Trophoblast cell (in vitro differentiated cells and primary cell): ENCODE data around the gene ADAMTSL5.
"Not testable (repeated sequence)": the region's sequence is repeated elsewhere in the genome, so short reads cannot be mapped to it uniquely, and the experiment has no call there.

Source experiments
- DNase-seq, 2 donors: peaks; one replicate each; pipeline ENCODE4 v3.0.0-alpha.2; 2016
- H2AFZ ChIP-seq: 2 replicates; pipeline ENCODE4 v1.6.1; 2013; ENCODE audit warnings: low read length, moderate library complexity, mild to moderate bottlenecking; ENCODE audit not compliant: insufficient read depth, poor library complexity
- H2AK5ac ChIP-seq: 2 replicates; pipeline ENCODE4 v1.6.1; 2013; ENCODE audit warnings: mild to moderate bottlenecking, low read length
- H2BK120ac ChIP-seq: 2 replicates; pipeline ENCODE4 v1.6.1; 2013; ENCODE audit warnings: low read length, mild to moderate bottlenecking, moderate library complexity; ENCODE audit not compliant: insufficient read depth, poor library complexity
- H2BK12ac ChIP-seq: 2 replicates; pipeline ENCODE4 v1.6.1; 2013; ENCODE audit warnings: mild to moderate bottlenecking, low read length, moderate library complexity
- H2BK5ac ChIP-seq: 2 replicates; pipeline ENCODE4 v1.6.1; 2013; ENCODE audit warnings: low read length, low read depth, moderate library complexity, mild to moderate bottlenecking; ENCODE audit not compliant: poor library complexity
- H3K14ac ChIP-seq: 2 replicates; pipeline ENCODE4 v1.6.1; 2013; ENCODE audit warnings: mild to moderate bottlenecking, low read length
- H3K18ac ChIP-seq: 2 replicates; pipeline ENCODE4 v1.6.1; 2013; ENCODE audit warnings: mild to moderate bottlenecking, low read length
- H3K23ac ChIP-seq: 2 replicates; pipeline ENCODE4 v1.6.1; 2013; ENCODE audit warnings: low read length
- H3K27ac ChIP-seq: 2 replicates; pipeline ENCODE4 v1.5.1; 2013; ENCODE audit warnings: low read depth, mild to moderate bottlenecking, inconsistent platforms, low read length, moderate library complexity
- H3K27me3 ChIP-seq: 2 replicates; pipeline ENCODE4 v1.6.1; 2013; ENCODE audit warnings: inconsistent platforms, mild to moderate bottlenecking, low read length, moderate library complexity; ENCODE audit not compliant: insufficient read depth
- H3K36me3 ChIP-seq, 2 experiments: 1 replicate in 1 of 2; 2 replicates in 1 of 2; pipeline ENCODE4 v1.6.1; 2013; ENCODE audit warnings: low read length in 2 of 2, mild to moderate bottlenecking in 2 of 2, moderate library complexity in 1 of 2; ENCODE audit not compliant: insufficient read depth in 2 of 2, control insufficient read depth in 1 of 2
- H3K4ac ChIP-seq: 2 replicates; pipeline ENCODE4 v1.6.1; 2013; ENCODE audit warnings: low read depth, mild to moderate bottlenecking, low read length, moderate library complexity
- H3K4me1 ChIP-seq, 2 experiments: 1 replicate in 1 of 2; 2 replicates in 1 of 2; pipeline ENCODE4 v1.6.1; 2013; ENCODE audit warnings: low read length in 2 of 2, mild to moderate bottlenecking in 2 of 2, moderate library complexity in 1 of 2; ENCODE audit not compliant: insufficient read depth in 2 of 2, control insufficient read depth in 1 of 2
- H3K4me2 ChIP-seq: 2 replicates; pipeline ENCODE4 v1.6.1; 2013; ENCODE audit warnings: inconsistent platforms, mild to moderate bottlenecking, low read length, moderate library complexity
- H3K4me3 ChIP-seq: 2 replicates; pipeline ENCODE4 v1.5.1; 2013; ENCODE audit warnings: mild to moderate bottlenecking, low read depth, low read length, inconsistent platforms
- H3K79me1 ChIP-seq: one replicate; pipeline ENCODE4 v1.6.1; 2013; ENCODE audit warnings: low read length
- H3K79me2 ChIP-seq: 2 replicates; pipeline ENCODE4 v1.6.1; 2013; ENCODE audit warnings: low read length, mild to moderate bottlenecking; ENCODE audit not compliant: control insufficient read depth, insufficient read depth, poor library complexity
- H3K9ac ChIP-seq: 2 replicates; pipeline ENCODE4 v1.6.1; 2013; ENCODE audit warnings: mild to moderate bottlenecking, low read length
- H3K9me3 ChIP-seq: 2 replicates; pipeline ENCODE4 v1.6.1; 2013; ENCODE audit warnings: low read depth, mild to moderate bottlenecking, control low read depth, inconsistent platforms, low read length; ENCODE audit not compliant: insufficient read depth
- H4K12ac ChIP-seq: 2 replicates; pipeline ENCODE4 v1.6.1; 2013; ENCODE audit warnings: low read depth, mild to moderate bottlenecking, low read length, moderate library complexity
- H4K8ac ChIP-seq: 2 replicates; pipeline ENCODE4 v1.6.1; 2013; ENCODE audit warnings: low read depth, mild to moderate bottlenecking, low read length, moderate library complexity
- H4K91ac ChIP-seq: one replicate; pipeline ENCODE4 v1.6.1; 2013; ENCODE audit warnings: low read depth, mild to moderate bottlenecking, low read length, moderate library complexity
- WGBS: extraction: QIAGEN DNeasy Blood & Tissue Kit; methylation state at CpG from one replicate; pipeline ENCODE4 v1.1.7; 2013; ENCODE audit warnings: missing lambda C conversion rate; ENCODE audit not compliant: insufficient read length, insufficient coverage; ENCODE audit errors: extremely low coverage; 5-methylcytosine and 5-hydroxymethylcytosine counted together

ADAMTSL5 gene

DNA sequence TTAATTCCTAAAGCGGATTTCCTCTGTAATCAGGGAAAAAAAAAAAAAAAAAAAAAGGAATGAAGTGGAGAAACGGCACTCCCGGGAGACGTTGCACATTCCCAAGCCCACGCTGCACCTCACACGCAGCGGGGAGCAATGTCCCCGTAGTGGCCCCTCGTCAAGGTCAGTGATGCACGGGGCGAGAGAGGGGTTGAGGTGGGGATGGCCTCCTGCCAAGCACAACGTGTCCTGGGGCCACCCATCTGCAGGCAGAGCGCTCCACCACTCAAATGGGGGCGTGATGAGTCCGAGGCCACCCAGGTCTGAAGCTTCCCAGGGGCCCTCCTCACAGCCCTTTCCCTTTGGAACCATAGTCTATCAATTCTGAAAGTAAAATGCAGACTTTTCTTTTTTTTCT, 26.2 kb upstream of the ADAMTSL5 start:
- Histone ChIP-seq H3K27ac (no peak overlapping the region), H3K79me1 (no peaks in the 10 kb centered on the region), H4K12ac (no peak overlapping the region), H4K8ac (no peak overlapping the region), H3K18ac (no peak overlapping the region), H3K9ac (no peak overlapping the region), H2AFZ (no peak overlapping the region), H3K23ac (no peak overlapping the region), H3K14ac (no peak overlapping the region), H3K79me2 (no peaks in the 10 kb centered on the region), H3K4me1 (no peaks in the 10 kb centered on the region), H2BK12ac (no peak overlapping the region), H3K36me3 (no peaks in the 10 kb centered on the region), H3K4ac (no peak overlapping the region), H3K9me3 (peaks cover 7% of the 10 kb centered on the region), H4K91ac (no peak overlapping the region), H3K4me2 (no peak overlapping the region), H3K4me3 (no peak overlapping the region), H3K27me3 (no peaks in the 10 kb centered on the region), H2BK120ac (no peak overlapping the region), H2AK5ac (no peak overlapping the region), H2BK5ac (no peak overlapping the region)
- DNase-seq: no peak
- WGBS: no CpG with 5 or more reads among the region's 15 CpGs

DNA sequence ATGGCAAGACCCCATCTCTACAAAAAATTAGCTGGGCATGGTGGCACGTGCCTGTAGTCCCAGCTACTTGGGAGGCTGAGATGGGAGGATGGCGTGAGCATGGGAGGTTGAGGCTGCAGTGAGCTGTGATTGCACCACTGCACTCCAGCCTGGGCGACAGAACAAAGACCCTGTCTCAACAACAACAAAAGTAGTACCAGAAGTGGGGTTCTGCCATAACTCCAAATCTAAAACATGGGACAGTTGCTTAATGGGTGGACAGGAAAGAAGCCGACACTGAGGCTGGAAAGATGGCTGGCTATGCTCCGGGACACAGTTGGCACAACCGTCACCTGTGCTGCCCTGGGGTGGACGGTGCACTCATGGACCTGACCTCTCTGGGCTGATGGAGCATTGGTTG, 22.9 kb upstream of the ADAMTSL5 start:
- H4K8ac ChIP-seq, H2BK120ac ChIP-seq, H2BK5ac ChIP-seq, H4K91ac ChIP-seq, H2AFZ ChIP-seq, H3K18ac ChIP-seq, H3K4me2 ChIP-seq, H3K9ac ChIP-seq, H2AK5ac ChIP-seq, DNase-seq, H3K23ac ChIP-seq, H3K9me3 ChIP-seq, H4K12ac ChIP-seq, H3K4me1 ChIP-seq, H3K79me1 ChIP-seq, H3K36me3 ChIP-seq, H3K4ac ChIP-seq, H3K4me3 ChIP-seq, H3K14ac ChIP-seq, H3K79me2 ChIP-seq, H2BK12ac ChIP-seq, H3K27me3 ChIP-seq, H3K27ac ChIP-seq: not testable (repeated sequence)
- no CpG with 5 or more reads among the region's 7 CpGs for WGBS

DNA sequence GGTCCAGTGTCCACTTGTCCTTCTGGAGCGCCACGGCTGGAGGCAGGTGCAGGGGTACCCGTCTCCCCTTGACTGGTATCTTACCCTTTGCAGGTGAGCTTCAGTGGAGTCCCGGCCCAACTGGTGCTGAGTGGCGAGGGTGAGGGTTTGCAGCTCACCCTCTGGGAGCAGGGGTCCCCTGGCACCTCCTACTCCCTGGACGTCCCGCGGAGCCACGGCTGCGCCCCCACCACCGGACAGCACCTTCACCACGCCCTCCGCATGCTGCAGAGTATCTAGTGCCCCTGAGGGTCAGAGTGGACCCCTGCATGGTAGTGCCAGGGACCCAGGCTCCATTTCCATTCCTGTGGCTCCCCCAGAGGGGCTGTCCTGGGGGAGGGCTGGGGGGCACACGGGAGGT, 22.2 kb upstream of the ADAMTSL5 start:
- Histone ChIP-seq H3K4me2 (no peak overlapping the region), H3K36me3 (no peaks in the 10 kb centered on the region), H2AK5ac (no peak overlapping the region), H3K9ac (no peak overlapping the region), H2AFZ (no peak overlapping the region), H3K4me1 (no peaks in the 10 kb centered on the region), H3K18ac (no peak overlapping the region), H3K9me3 (peaks cover 6% of the 10 kb centered on the region), H4K91ac (no peak overlapping the region), H3K4me3 (no peak overlapping the region), H3K23ac (no peak overlapping the region), H3K79me1 (no peaks in the 10 kb centered on the region), H3K4ac (no peak overlapping the region), H2BK5ac (no peak overlapping the region), H3K27me3 (no peaks in the 10 kb centered on the region), H4K12ac (no peak overlapping the region), H3K14ac (no peak overlapping the region), H3K27ac (no peak overlapping the region), H3K79me2 (no peaks in the 10 kb centered on the region), H2BK120ac (no peak overlapping the region), H4K8ac (no peak overlapping the region), H2BK12ac (no peak overlapping the region)
- DNase-seq: no peak
- no CpG with 5 or more reads among the region's 14 CpGs for WGBS

DNA sequence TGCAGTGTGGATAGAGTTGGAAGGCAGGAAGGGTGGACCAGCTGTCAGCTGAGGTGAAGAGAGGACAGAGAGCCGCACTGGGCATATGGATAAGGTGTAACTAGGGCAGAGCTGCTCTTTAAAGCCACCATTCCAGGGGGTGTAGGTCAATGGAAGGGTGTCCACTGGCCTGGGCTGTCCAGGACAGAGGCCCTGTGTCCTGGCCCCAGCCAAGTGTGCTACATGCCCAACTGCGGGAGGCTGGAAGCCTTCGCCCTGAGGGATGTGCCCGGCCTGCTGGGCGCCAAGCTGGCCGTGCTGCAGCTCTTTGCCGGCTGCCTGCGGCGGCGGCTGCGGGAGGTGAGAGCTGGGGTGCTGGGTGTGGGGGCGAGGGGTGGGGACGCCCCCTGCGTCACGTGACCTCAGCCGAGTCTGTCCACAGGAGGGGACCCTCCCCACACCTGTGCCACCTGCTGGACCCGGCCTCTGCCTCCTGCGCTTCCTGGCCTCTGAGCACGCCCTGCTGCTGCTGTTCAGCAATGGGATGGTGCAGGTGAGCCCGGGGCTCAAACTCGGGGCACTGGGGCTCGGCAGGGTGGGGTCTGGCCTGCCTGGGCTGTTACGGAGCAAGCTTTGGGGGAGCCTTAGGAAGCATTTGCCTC, 20.8 kb upstream of the ADAMTSL5 start:
- Histone ChIP-seq H4K91ac (no peak overlapping the region), H4K8ac (no peak overlapping the region), H3K4me1 (no peaks in the 10 kb centered on the region), H3K4me3 (no peak overlapping the region), H3K9me3 (peaks cover 6% of the 10 kb centered on the region), H4K12ac (no peak overlapping the region), H3K14ac (no peak overlapping the region), H3K4ac (no peak overlapping the region), H2AK5ac (no peak overlapping the region), H3K27me3 (no peaks in the 10 kb centered on the region), H3K18ac (no peak overlapping the region), H2BK12ac (no peak overlapping the region), H2BK120ac (no peak overlapping the region), H3K4me2 (no peak overlapping the region), H3K27ac (no peak overlapping the region), H3K79me1 (no peaks in the 10 kb centered on the region), H3K79me2 (no peaks in the 10 kb centered on the region), H3K23ac (no peak overlapping the region), H2BK5ac (no peak overlapping the region), H2AFZ (no peak overlapping the region), H3K9ac (no peak overlapping the region), H3K36me3 (no peaks in the 10 kb centered on the region)
- no CpG with 5 or more reads among the region's 23 CpGs for WGBS
- no peak for DNase-seq
